ENCODE measurements around the gene THRAP3. TPM values are rescaled to one million over a fixed set of nuclear protein-coding genes. Genes with fewer than 3 reads are reported as not detected.

The THRAP3 gene
- total and polyA plus RNA-seq, 9 of the 15 experiments (the other 6 are each of a cell fraction or from before 2014, with no cell fraction given), result 66.2 to 135 (median 113) TPM

DNA sequence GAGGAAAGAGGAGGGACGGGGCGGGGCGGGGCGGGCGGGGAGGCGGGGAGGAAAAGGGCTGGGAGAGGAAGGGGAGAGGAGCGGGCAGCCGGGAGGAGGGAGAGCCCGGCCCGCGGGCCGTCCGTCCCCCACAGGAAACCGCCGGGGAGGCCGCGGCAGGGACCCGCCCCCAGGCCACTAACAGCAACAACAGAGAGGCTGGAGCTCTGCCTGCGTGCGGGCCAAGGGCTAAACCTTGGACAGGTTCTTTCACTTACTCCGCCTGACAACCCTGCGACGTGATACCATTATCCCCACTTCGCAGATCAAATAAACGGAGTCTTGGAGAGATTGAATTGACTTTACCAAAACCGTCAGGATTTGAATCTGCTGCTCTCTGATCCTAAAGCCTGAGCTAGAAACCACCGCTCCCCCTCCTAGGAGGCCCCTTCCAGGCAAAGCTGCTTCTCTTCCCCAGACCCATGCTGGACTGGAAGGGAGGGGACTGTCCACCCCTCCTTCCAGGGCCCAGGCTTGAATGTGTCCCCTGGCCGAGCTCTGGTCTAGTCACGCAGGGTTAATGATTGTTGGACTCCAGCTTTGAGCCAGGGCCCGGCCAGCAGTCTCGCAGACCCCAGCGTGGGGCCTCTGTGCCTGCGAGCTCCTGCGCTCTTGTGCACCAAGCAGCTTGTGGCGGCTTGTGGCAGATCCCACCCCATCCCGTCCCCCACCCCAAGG is 99.6 kb downstream of the THRAP3 start, which contains the start of gene EVA1B (continued):
- TF ChIP-seq MYBL2 (IDR thresholded peaks at IDR 0.05; ENCODE audit: low read depth) (no peak), MYBL2 (CRISPR knock-in tag; IDR thresholded peaks at IDR 0.05; ENCODE audit: borderline replicate concordance) (no peak), KDM2B (CRISPR knock-in tag; IDR thresholded peaks at IDR 0.05) (no peak), ZNF140 (CRISPR knock-in tag; IDR thresholded peaks at IDR 0.05) (no peak), BRCA1 (IDR thresholded peaks at IDR 0.05) (no peak), BRCA1 (CRISPR knock-in tag; IDR thresholded peaks at IDR 0.05) (no peak), ASH1L (IDR thresholded peaks at IDR 0.05; ENCODE audit: borderline replicate concordance, low read depth, partially characterized antibody) (no peak), GATAD2A (IDR thresholded peaks at IDR 0.05) (no peak), ZNF282 (CRISPR knock-in tag; IDR thresholded peaks at IDR 0.05) (no peak), ZNF24 (IDR thresholded peaks at IDR 0.05) (peak; percentile 44), TFE3 (CRISPR knock-in tag; IDR thresholded peaks at IDR 0.05) (no peak), MYC (IDR thresholded peaks at IDR 0.05; ENCODE audit: low read depth, low read length) (no peak), MYC (CRISPR knock-in tag; IDR thresholded peaks at IDR 0.05; ENCODE audit: borderline replicate concordance, low read depth) (no peak), GTF2B (IDR thresholded peaks at IDR 0.05; ENCODE audit: extremely low read depth, insufficient read length) (no peak), NCOA2 (IDR thresholded peaks at IDR 0.05; ENCODE audit: partially characterized antibody in 2 of 2) (no peak), MCM5 (IDR thresholded peaks at IDR 0.05; ENCODE audit: low read depth) (no peak), JUND (IDR thresholded peaks at IDR 0.05; ENCODE audit: borderline replicate concordance, low read depth, low read length) (no peak), JUND (tag; IDR thresholded peaks at IDR 0.05; ENCODE audit: borderline replicate concordance, low read depth, low read length) (no peak), XRCC3 (IDR thresholded peaks at IDR 0.05) (no peak), TBL1XR1 (IDR thresholded peaks at IDR 0.05; ENCODE audit: low read length in 2 of 2) (no peak)
- TF ChIP-seq, protein P1, sequence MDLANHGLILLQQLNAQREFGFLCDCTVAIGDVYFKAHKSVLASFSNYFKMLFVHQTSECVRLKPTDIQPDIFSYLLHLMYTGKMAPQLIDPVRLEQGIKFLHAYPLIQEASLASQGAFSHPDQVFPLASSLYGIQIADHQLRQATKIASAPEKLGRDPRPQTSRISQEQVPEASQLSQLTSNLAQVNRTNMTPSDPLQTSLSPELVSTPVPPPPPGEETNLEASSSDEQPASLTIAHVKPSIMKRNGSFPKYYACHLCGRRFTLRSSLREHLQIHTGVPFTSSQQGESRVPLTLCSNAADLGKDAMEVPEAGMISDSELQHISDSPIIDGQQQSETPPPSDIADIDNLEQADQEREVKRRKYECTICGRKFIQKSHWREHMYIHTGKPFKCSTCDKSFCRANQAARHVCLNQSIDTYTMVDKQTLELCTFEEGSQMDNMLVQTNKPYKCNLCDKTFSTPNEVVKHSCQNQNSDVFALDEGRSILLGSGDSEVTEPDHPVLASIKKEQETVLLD (IDR thresholded peaks at IDR 0.05), result no peak
- TF ChIP-seq, protein P2, sequence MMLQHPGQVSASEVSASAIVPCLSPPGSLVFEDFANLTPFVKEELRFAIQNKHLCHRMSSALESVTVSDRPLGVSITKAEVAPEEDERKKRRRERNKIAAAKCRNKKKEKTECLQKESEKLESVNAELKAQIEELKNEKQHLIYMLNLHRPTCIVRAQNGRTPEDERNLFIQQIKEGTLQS (IDR thresholded peaks at IDR 0.05), result no peak
- TF ChIP-seq, protein P2 (CRISPR knock-in tag; conservative IDR thresholded peaks at IDR 0.05), result no peak
- TF ChIP-seq, protein P3, sequence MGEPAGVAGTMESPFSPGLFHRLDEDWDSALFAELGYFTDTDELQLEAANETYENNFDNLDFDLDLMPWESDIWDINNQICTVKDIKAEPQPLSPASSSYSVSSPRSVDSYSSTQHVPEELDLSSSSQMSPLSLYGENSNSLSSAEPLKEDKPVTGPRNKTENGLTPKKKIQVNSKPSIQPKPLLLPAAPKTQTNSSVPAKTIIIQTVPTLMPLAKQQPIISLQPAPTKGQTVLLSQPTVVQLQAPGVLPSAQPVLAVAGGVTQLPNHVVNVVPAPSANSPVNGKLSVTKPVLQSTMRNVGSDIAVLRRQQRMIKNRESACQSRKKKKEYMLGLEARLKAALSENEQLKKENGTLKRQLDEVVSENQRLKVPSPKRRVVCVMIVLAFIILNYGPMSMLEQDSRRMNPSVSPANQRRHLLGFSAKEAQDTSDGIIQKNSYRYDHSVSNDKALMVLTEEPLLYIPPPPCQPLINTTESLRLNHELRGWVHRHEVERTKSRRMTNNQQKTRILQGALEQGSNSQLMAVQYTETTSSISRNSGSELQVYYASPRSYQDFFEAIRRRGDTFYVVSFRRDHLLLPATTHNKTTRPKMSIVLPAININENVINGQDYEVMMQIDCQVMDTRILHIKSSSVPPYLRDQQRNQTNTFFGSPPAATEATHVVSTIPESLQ (CRISPR knock-in tag; IDR thresholded peaks at IDR 0.05), result no peak

Measured in K562 (cell line).